Measurements from ENCODE around the gene YIF1B.
A peak's percentile ranks its signal among the peaks of the same experiment; 100 is the strongest.
"Not testable (repeated sequence)": the region's sequence is repeated elsewhere in the genome, so short reads cannot be mapped to it uniquely, and the experiment has no call there.

Gene YIF1B

GRCh38 chr19:38276942-38277517 lies 38.7 kb downstream of the YIF1B start:
- DNase-seq (ENCODE audit: low spot score), result no peak

- DNase-seq (ENCODE audit: low spot score), result no peak
Observed at GRCh38 chr19:38274739-38275138, 41.0 kb downstream of the YIF1B start.

GRCh38 chr19:38273499-38273898 lies 42.2 kb downstream of the YIF1B start:
- no peak for DNase-seq (ENCODE audit: low spot score)

GRCh38 chr19:38270587-38271167 lies 45.1 kb downstream of the YIF1B start:
- DNase-seq (ENCODE audit: low spot score), result no peak

- no peak for DNase-seq (ENCODE audit: low spot score)
Observed at GRCh38 chr19:38268539-38268938, 47.2 kb downstream of the YIF1B start.

- no peak for DNase-seq (ENCODE audit: low spot score)
Observed at GRCh38 chr19:38267761-38268483, 47.8 kb downstream of the YIF1B start.

- no peak for DNase-seq (ENCODE audit: low spot score)
Observed at GRCh38 chr19:38266981-38267597, 48.7 kb downstream of the YIF1B start.

- DNase-seq (ENCODE audit: low spot score), result no peak
Observed at GRCh38 chr19:38265921-38266429, 49.8 kb downstream of the YIF1B start.

- no peak for DNase-seq (ENCODE audit: low spot score)
Observed at GRCh38 chr19:38265213-38265861, 50.4 kb downstream of the YIF1B start.

GRCh38 chr19:38264486-38265212 lies 51.1 kb downstream of the YIF1B start, which contains the start of gene SPINT2:
Gene SPINT2 (plus strand): TSS chr19:38264573. CDS start chr19:38264893, 320 bp downstream.
- no peak for DNase-seq (ENCODE audit: low spot score)

- DNase-seq (ENCODE audit: low spot score), result peak; percentile 79
Observed at GRCh38 chr19:38263689-38264485, 51.9 kb downstream of the YIF1B start.

- no peak for DNase-seq (ENCODE audit: low spot score)
Observed at GRCh38 chr19:38262585-38263268, 53.0 kb downstream of the YIF1B start.

GRCh38 chr19:38261942-38262341 lies 53.8 kb downstream of the YIF1B start:
- not testable (repeated sequence) for DNase-seq (ENCODE audit: low spot score)

GRCh38 chr19:38255383-38256014 lies 60.2 kb downstream of the YIF1B start:
- DNase-seq (ENCODE audit: low spot score), result no peak

- DNase-seq (ENCODE audit: low spot score), result no peak
Observed at GRCh38 chr19:38253788-38254187, 62.0 kb downstream of the YIF1B start.

Data from CD4-positive, alpha-beta T cell treated with Interleukin-2 at 100 ng/mL for 4 hours (primary cell).